Measurements from ENCODE around the gene F5.
"Not testable (repeated sequence)": the region's sequence is repeated elsewhere in the genome, so short reads cannot be mapped to it uniquely, and the experiment has no call there.

The F5 gene

DNA sequence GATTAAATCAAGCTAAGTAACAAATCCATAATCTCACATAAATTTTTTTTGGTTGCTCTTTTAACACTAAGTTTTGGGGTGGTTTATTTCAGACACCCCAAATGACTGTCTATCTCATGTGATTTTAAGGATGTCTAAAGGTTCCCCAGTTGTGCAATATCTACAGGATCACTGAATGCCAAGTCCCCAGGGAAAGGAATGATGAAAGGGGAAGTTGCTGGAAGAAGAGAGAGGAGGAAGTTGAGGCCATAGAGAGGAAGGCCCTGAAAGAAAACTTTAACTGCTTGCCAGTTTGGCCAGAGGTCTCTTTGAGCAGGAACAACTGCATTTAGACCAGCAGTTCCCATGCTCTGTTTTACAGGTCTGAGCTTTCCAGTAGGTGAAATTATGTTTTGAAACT is 73.1 kb downstream of the F5 start:
- Histone ChIP-seq H3K4me3 (ENCODE audit: low read length in 2 of 2) (no peak overlapping the region), H3K27me3 (ENCODE audit: control insufficient read depth in 2 of 2, insufficient read depth in 2 of 2, low read length in 2 of 2) (no peaks in the 10 kb centered on the region), H3K9me3 (ENCODE audit: control insufficient read depth in 2 of 2, low read length in 2 of 2) (no peaks in the 10 kb centered on the region), H3K9ac (ENCODE audit: low read depth in 1 of 2, low read length in 2 of 2) (no peak overlapping the region), H3K36me3 (ENCODE audit: control insufficient read depth in 2 of 2, insufficient read depth in 2 of 2, low read length in 2 of 2) (no peaks in the 10 kb centered on the region), H3K27ac (ENCODE audit: low read depth in 2 of 2, low read length in 2 of 2) (no peak overlapping the region), H3K4me1 (ENCODE audit: control insufficient read depth in 2 of 2, insufficient read depth in 2 of 2, low read length in 2 of 2) (peaks cover 0 to 6% of the 10 kb centered on the region in 2 donors)

GRCh38 chr1:169511316-169512005 is 74.8 kb downstream of the F5 start:
- H3K4me3 ChIP-seq (ENCODE audit: low read length in 2 of 2), result no peak overlapping the region
- peaks cover 0 to 5% of the 10 kb centered on the region in 2 donors for H3K4me1 ChIP-seq (ENCODE audit: control insufficient read depth in 2 of 2, insufficient read depth in 2 of 2, low read length in 2 of 2)
- H3K27me3 ChIP-seq (ENCODE audit: control insufficient read depth in 2 of 2, insufficient read depth in 2 of 2, low read length in 2 of 2), result no peaks in the 10 kb centered on the region
- no peak overlapping the region for H3K9ac ChIP-seq (ENCODE audit: low read depth in 1 of 2, low read length in 2 of 2)
- H3K36me3 ChIP-seq (ENCODE audit: control insufficient read depth in 2 of 2, insufficient read depth in 2 of 2, low read length in 2 of 2), result no peaks in the 10 kb centered on the region
- H3K9me3 ChIP-seq (ENCODE audit: control insufficient read depth in 2 of 2, low read length in 2 of 2), result no peaks in the 10 kb centered on the region
- no peak overlapping the region for H3K27ac ChIP-seq (ENCODE audit: low read depth in 2 of 2, low read length in 2 of 2)

DNA sequence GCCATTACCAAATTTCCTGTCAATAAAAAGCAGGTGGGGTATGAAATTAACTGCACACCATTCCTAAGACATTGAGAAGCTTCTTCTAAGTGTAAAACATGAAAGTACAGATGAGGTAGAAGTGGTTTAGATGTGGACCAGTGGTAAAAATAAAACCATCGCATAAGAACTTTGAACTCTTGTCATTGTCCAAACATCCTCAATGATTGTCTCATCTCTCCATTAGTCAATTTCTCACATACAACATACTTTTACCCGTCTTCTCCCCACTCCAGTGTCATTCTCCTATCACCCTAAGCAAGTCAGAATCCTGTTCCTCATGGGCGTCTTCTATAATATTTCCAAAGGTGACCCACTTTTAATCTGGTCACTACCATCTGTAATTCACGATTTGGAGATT is 76.2 kb downstream of the F5 start:
- Histone ChIP-seq H3K4me1 (ENCODE audit: control insufficient read depth in 2 of 2, insufficient read depth in 2 of 2, low read length in 2 of 2) (no peaks in the 10 kb centered on the region), H3K9me3 (ENCODE audit: control insufficient read depth in 2 of 2, low read length in 2 of 2) (no peaks in the 10 kb centered on the region), H3K4me3 (ENCODE audit: low read length in 2 of 2) (no peak overlapping the region), H3K9ac (ENCODE audit: low read depth in 1 of 2, low read length in 2 of 2) (no peak overlapping the region), H3K27ac (ENCODE audit: low read depth in 2 of 2, low read length in 2 of 2) (no peak overlapping the region), H3K27me3 (ENCODE audit: control insufficient read depth in 2 of 2, insufficient read depth in 2 of 2, low read length in 2 of 2) (no peaks in the 10 kb centered on the region), H3K36me3 (ENCODE audit: control insufficient read depth in 2 of 2, insufficient read depth in 2 of 2, low read length in 2 of 2) (no peaks in the 10 kb centered on the region)

DNA sequence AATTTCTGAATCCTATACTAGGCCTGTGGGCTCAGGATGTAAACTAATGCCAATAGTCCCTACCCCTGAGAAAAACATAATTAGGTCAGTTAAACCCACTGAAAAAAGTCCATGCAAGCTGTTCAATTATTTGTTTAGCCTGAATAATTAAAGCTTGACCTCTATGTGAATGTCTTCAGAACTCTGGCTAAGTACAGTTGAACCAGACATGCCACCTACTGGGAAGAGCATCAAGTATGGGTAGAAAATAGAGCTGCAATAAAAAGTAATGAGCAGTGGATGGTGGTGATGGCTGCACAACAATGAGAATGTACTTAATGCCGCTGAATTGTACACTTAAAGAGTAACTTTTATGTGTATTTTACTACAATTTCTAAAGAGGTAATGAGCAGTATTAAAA is 76.9 kb downstream of the F5 start:
- H3K9ac ChIP-seq (ENCODE audit: low read depth in 1 of 2, low read length in 2 of 2), result no peak overlapping the region
- H3K27me3 ChIP-seq (ENCODE audit: control insufficient read depth in 2 of 2, insufficient read depth in 2 of 2, low read length in 2 of 2), result no peaks in the 10 kb centered on the region
- H3K36me3 ChIP-seq (ENCODE audit: control insufficient read depth in 2 of 2, insufficient read depth in 2 of 2, low read length in 2 of 2), result no peaks in the 10 kb centered on the region
- H3K4me1 ChIP-seq (ENCODE audit: control insufficient read depth in 2 of 2, insufficient read depth in 2 of 2, low read length in 2 of 2), result no peaks in the 10 kb centered on the region
- H3K27ac ChIP-seq (ENCODE audit: low read depth in 2 of 2, low read length in 2 of 2), result no peak overlapping the region
- no peaks in the 10 kb centered on the region for H3K9me3 ChIP-seq (ENCODE audit: control insufficient read depth in 2 of 2, low read length in 2 of 2)
- no peak overlapping the region for H3K4me3 ChIP-seq (ENCODE audit: low read length in 2 of 2)

DNA sequence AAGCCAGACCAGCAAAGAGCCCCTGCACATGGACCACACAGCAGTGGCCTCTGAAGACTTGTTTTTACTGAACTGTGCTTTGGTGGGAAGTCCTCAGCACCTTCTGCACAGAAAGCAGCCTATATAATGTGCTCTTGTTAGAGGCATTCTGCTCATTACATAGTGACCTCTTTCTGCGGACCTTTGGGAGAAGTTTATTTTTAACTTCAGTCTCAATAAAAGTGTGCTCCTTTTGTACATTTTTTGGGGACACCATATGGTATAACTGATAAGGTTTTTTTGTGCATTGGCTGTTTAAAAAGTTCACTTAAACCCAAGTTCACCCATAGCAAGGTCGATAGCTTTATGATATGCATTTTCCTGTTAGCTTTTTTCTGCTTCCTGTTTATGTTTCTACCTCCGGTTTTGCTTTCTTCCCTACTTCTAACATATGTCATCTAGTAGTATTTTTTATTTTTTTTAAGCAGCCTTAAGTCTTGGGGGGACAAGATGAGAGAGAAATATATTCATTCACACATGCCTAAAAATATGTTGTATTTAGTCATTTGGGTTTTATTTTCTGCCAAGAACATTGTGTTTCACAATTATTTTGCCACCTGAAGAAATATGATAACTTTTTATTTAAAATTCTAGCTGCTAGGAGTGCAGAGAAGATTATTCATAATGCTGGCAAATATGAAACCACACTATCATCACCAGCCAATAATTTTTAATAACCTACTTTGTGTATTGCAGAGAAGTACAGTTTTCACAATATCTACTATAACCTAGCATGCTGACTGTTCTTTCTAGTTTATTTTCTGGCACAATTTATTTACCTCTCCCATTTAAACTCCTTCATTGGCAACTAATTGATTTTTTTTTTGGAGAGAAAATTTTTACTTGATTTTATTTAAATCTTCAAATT is 77.6 kb downstream of the F5 start:
- no peak overlapping the region for H3K27ac ChIP-seq (ENCODE audit: low read depth in 2 of 2, low read length in 2 of 2)

DNA sequence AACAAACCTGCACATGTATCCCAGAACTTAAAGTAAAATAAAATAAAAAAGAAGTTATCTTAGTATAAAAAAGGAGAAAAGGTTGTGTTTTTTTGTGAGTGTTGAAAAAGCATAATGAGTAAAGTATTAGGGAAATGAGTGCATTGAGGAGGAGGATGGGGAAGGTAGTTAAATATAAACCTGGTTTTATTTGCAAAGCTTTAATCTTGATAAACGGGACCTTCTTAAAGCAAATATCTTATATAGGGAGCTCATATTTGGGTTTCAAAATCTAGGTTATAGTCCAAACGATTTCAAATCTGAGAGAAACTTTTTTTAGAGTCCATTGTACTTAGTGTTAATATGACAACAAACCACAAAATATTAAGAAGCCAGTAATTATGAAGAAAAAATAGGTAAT is 78.9 kb downstream of the F5 start:
- Histone ChIP-seq H3K27ac (ENCODE audit: low read depth in 2 of 2, low read length in 2 of 2) (no peak overlapping the region), H3K9me3 (ENCODE audit: control insufficient read depth in 2 of 2, low read length in 2 of 2) (no peaks in the 10 kb centered on the region), H3K4me3 (ENCODE audit: low read length in 2 of 2) (no peak overlapping the region), H3K4me1 (ENCODE audit: control insufficient read depth in 2 of 2, insufficient read depth in 2 of 2, low read length in 2 of 2) (no peaks in the 10 kb centered on the region), H3K27me3 (ENCODE audit: control insufficient read depth in 2 of 2, insufficient read depth in 2 of 2, low read length in 2 of 2) (no peaks in the 10 kb centered on the region), H3K9ac (ENCODE audit: low read depth in 1 of 2, low read length in 2 of 2) (no peak overlapping the region), H3K36me3 (ENCODE audit: control insufficient read depth in 2 of 2, insufficient read depth in 2 of 2, low read length in 2 of 2) (no peaks in the 10 kb centered on the region)

More for the DNA sequence above, 77.6 kb downstream of the F5 start:
- H3K27me3 ChIP-seq (ENCODE audit: control insufficient read depth in 2 of 2, insufficient read depth in 2 of 2, low read length in 2 of 2), result no peaks in the 10 kb centered on the region
- no peaks in the 10 kb centered on the region for H3K4me1 ChIP-seq (ENCODE audit: control insufficient read depth in 2 of 2, insufficient read depth in 2 of 2, low read length in 2 of 2)
- H3K36me3 ChIP-seq (ENCODE audit: control insufficient read depth in 2 of 2, insufficient read depth in 2 of 2, low read length in 2 of 2), result no peaks in the 10 kb centered on the region
- H3K9me3 ChIP-seq (ENCODE audit: control insufficient read depth in 2 of 2, low read length in 2 of 2), result no peaks in the 10 kb centered on the region
- H3K4me3 ChIP-seq (ENCODE audit: low read length in 2 of 2), result no peak overlapping the region
- H3K9ac ChIP-seq (ENCODE audit: low read depth in 1 of 2, low read length in 2 of 2), result no peak overlapping the region

DNA sequence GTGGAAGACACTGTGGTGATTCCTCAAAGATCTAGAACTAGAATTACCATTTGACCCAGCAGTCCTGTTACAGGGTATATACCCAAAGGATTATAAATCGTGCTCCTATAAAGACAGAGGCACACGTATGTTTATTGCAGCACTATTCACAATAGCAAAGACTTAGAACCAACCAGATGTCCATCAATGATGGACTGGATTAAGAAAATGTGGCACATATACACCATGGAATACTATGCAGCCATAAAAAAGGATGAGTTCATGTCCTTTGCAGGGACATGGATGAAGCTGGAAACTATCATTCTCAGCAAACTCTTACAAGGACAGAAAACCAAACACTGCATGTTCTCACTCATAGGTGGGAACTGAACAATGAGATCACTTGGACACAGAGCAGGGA is 82.7 kb downstream of the F5 start:
- not testable (repeated sequence) for H3K36me3 ChIP-seq (ENCODE audit: control insufficient read depth in 2 of 2, insufficient read depth in 2 of 2, low read length in 2 of 2); H3K9me3 ChIP-seq (ENCODE audit: control insufficient read depth in 2 of 2, low read length in 2 of 2); H3K9ac ChIP-seq (ENCODE audit: low read depth in 1 of 2, low read length in 2 of 2); H3K27me3 ChIP-seq (ENCODE audit: control insufficient read depth in 2 of 2, insufficient read depth in 2 of 2, low read length in 2 of 2); H3K4me3 ChIP-seq (ENCODE audit: low read length in 2 of 2); H3K4me1 ChIP-seq (ENCODE audit: control insufficient read depth in 2 of 2, insufficient read depth in 2 of 2, low read length in 2 of 2); H3K27ac ChIP-seq (ENCODE audit: low read depth in 2 of 2, low read length in 2 of 2)

- H3K4me1 ChIP-seq (ENCODE audit: control insufficient read depth in 2 of 2, insufficient read depth in 2 of 2, low read length in 2 of 2), result no peaks in the 10 kb centered on the region
- H3K9me3 ChIP-seq (ENCODE audit: control insufficient read depth in 2 of 2, low read length in 2 of 2), result no peaks in the 10 kb centered on the region
- H3K27me3 ChIP-seq (ENCODE audit: control insufficient read depth in 2 of 2, insufficient read depth in 2 of 2, low read length in 2 of 2), result no peaks in the 10 kb centered on the region
- no peak overlapping the region for H3K27ac ChIP-seq (ENCODE audit: low read depth in 2 of 2, low read length in 2 of 2)
- no peaks in the 10 kb centered on the region for H3K36me3 ChIP-seq (ENCODE audit: control insufficient read depth in 2 of 2, insufficient read depth in 2 of 2, low read length in 2 of 2)
- H3K4me3 ChIP-seq (ENCODE audit: low read length in 2 of 2), result no peak overlapping the region
- H3K9ac ChIP-seq (ENCODE audit: low read depth in 1 of 2, low read length in 2 of 2), result no peak overlapping the region
These were observed 86.5 kb downstream of the F5 start for GRCh38 chr1:169499807-169500206.

GRCh38 chr1:169497317-169497716 is 89.0 kb downstream of the F5 start:
- H3K4me3 ChIP-seq (ENCODE audit: low read length in 2 of 2), result no peak overlapping the region
- no peak overlapping the region for H3K27ac ChIP-seq (ENCODE audit: low read depth in 2 of 2, low read length in 2 of 2)
- no peaks in the 10 kb centered on the region for H3K9me3 ChIP-seq (ENCODE audit: control insufficient read depth in 2 of 2, low read length in 2 of 2)
- no peaks in the 10 kb centered on the region for H3K27me3 ChIP-seq (ENCODE audit: control insufficient read depth in 2 of 2, insufficient read depth in 2 of 2, low read length in 2 of 2)
- no peak overlapping the region for H3K9ac ChIP-seq (ENCODE audit: low read depth in 1 of 2, low read length in 2 of 2)
- H3K4me1 ChIP-seq (ENCODE audit: control insufficient read depth in 2 of 2, insufficient read depth in 2 of 2, low read length in 2 of 2), result no peaks in the 10 kb centered on the region
- no peaks in the 10 kb centered on the region for H3K36me3 ChIP-seq (ENCODE audit: control insufficient read depth in 2 of 2, insufficient read depth in 2 of 2, low read length in 2 of 2)

- H3K36me3 ChIP-seq (ENCODE audit: control insufficient read depth in 2 of 2, insufficient read depth in 2 of 2, low read length in 2 of 2), result no peaks in the 10 kb centered on the region
- no peak overlapping the region for H3K4me3 ChIP-seq (ENCODE audit: low read length in 2 of 2)
- H3K9ac ChIP-seq (ENCODE audit: low read depth in 1 of 2, low read length in 2 of 2), result no peak overlapping the region
- H3K27ac ChIP-seq (ENCODE audit: low read depth in 2 of 2, low read length in 2 of 2), result no peak overlapping the region
- H3K4me1 ChIP-seq (ENCODE audit: control insufficient read depth in 2 of 2, insufficient read depth in 2 of 2, low read length in 2 of 2), result no peaks in the 10 kb centered on the region
- H3K27me3 ChIP-seq (ENCODE audit: control insufficient read depth in 2 of 2, insufficient read depth in 2 of 2, low read length in 2 of 2), result no peaks in the 10 kb centered on the region
- no peaks in the 10 kb centered on the region for H3K9me3 ChIP-seq (ENCODE audit: control insufficient read depth in 2 of 2, low read length in 2 of 2)
These were observed 90.4 kb downstream of the F5 start for GRCh38 chr1:169495916-169496315.
